DND-41 (cell line): ENCODE data around the gene CCDC73.

ENCODE experiments used
- ATAC-seq: fragments of 200-7000 bp; cut with Tn5 transposase; 3 replicates; pipeline ENCODE4 v1.9.1; 2021; ENCODE audit warnings: low read depth; ENCODE audit not compliant: insufficient read depth
- DNase-seq: peaks from one replicate; pipeline ENCODE4 v3.0.0-alpha.2; 2020
- H2AFZ ChIP-seq: 2 replicates; pipeline ENCODE4 v1.6.0; 2012; ENCODE audit warnings: low read depth, low read length
- H3K27ac ChIP-seq: 2 replicates; pipeline ENCODE4 v1.5.1; 2012; ENCODE audit warnings: low read length, inconsistent platforms
- H3K27me3 ChIP-seq: fragments of 200-600 bp; sonication (generic); 2 replicates; pipeline ENCODE4 v1.6.0; 2012; ENCODE audit warnings: low read length, mild to moderate bottlenecking, inconsistent platforms; ENCODE audit not compliant: insufficient read depth, poor library complexity
- H3K36me3 ChIP-seq: 2 replicates; pipeline ENCODE4 v1.5.1; 2012; ENCODE audit warnings: low read length, inconsistent platforms; ENCODE audit not compliant: insufficient read depth
- H3K4me1 ChIP-seq: 2 replicates; pipeline ENCODE4 v1.5.1; 2012; ENCODE audit warnings: mild to moderate bottlenecking, low read length; ENCODE audit not compliant: insufficient read depth
- H3K4me2 ChIP-seq: 2 replicates; pipeline ENCODE4 v1.6.0; 2012; ENCODE audit warnings: mild to moderate bottlenecking, moderate library complexity, low read length, inconsistent platforms; ENCODE audit not compliant: insufficient read depth
- H3K4me3 ChIP-seq, 2 experiments: fragments of 200-600 bp in 1 of 2; shearing (Covaris generic) in 1 of 2; 2 replicates each; pipeline ENCODE4 v1.5.1; 2012 to 2016; ENCODE audit warnings: inconsistent platforms in 2 of 2, low read length in 2 of 2, mild to moderate bottlenecking in 2 of 2, low read depth in 1 of 2, moderate library complexity in 1 of 2
- H3K79me2 ChIP-seq: 2 replicates; pipeline ENCODE4 v1.6.0; 2012; ENCODE audit warnings: low read length, inconsistent platforms; ENCODE audit not compliant: insufficient read depth
- H3K9ac ChIP-seq: 2 replicates; pipeline ENCODE4 v1.6.0; 2012; ENCODE audit warnings: low read depth, mild to moderate bottlenecking, inconsistent platforms, low read length, moderate library complexity
- H3K9me3 ChIP-seq: 2 replicates; pipeline ENCODE4 v1.5.1; 2012; ENCODE audit warnings: low read length, moderate library complexity, mild to moderate bottlenecking, inconsistent platforms; ENCODE audit not compliant: insufficient read depth, severe bottlenecking
- H4K20me1 ChIP-seq: 2 replicates; pipeline ENCODE4 v1.6.0; 2012; ENCODE audit warnings: low read length; ENCODE audit not compliant: insufficient read depth
- EZH2 ChIP-seq: IDR thresholded peaks from 3 replicates; pipeline ENCODE4 v1.6.1; 2012; ENCODE audit warnings: borderline replicate concordance, low read depth, mild to moderate bottlenecking, moderate library complexity, low read length, inconsistent platforms; ENCODE audit not compliant: severe bottlenecking
- TF ChIP-seq, protein P1 (sequence below): IDR thresholded peaks from 2 replicates; pipeline ENCODE4 v1.5.1; 2012; ENCODE audit warnings: borderline replicate concordance, low read length, moderate library complexity, mild to moderate bottlenecking; ENCODE audit not compliant: poor library complexity, severe bottlenecking; ENCODE audit errors: extremely low read depth

CCDC73 gene

DNA sequence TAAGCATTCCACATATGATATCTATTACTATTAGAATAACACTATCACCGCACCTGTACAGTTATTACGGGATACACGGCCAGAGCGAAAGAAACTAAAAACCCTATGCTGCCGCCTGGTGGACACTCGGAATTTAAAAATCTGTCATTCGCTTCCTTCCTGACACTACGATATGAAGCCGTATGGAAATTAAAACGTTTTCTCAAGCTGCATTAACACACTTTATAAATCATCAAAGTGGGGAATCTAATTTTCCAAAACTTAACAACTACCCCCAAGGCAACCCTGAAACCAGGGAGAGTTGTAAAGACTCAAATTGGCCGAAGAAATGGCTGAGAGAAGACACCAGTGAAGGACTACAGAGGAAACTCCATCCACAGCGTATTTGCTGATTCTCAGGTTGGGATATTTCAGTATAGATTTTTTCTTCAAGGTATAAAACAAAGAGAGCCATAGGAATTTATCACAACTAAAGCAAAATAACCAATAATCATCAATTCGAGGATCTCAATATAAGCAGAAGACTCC lies 1.4 kb downstream of the CCDC73 start:
- peak overlapping the region; percentile 44 for H3K4me2 ChIP-seq
- H3K4me3 ChIP-seq, result peak overlapping the region in 1 of 2 experiments; percentile 34; a peak in 2 of 4 replicates

DNA sequence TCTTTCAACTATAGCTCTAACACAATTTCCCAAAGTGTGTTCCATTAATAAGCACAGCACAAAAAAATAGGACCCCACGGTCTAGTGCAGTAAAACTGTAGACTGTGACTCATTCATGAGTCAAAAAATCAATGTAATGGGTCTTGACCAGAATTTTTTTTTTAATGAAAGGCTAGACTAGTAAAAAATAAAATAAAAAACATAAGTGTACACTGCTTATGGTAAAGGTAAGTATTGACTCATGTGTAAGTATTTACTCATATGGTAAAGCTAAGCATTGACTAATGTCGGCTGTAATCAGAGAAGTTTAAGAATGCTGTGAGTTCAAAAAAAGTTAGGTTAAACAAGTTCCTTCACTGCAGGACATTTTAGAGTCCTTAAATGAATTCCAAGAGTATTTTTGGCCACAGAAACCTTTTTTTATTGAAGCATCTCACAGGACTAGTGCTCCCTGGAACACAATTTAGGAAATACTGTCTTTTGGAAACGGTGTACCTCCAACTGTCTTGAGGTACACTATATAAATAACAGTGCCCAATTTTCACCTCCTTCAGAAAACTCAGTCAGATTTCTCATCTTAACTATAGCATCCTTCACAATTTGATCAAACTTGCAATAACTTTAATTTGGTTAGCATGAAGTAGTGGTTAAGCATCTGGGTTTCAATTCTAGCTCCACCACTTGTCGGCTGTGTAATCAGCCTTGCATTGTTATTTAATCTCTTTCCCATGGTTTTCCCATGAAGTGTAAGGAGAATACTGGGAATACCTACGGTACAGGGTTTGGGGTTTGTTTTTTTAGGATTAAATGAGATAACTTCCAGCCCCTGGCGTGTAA lies 2.1 kb downstream of the CCDC73 start:
- no peak for TF ChIP-seq EZH2
- TF ChIP-seq, protein P1, sequence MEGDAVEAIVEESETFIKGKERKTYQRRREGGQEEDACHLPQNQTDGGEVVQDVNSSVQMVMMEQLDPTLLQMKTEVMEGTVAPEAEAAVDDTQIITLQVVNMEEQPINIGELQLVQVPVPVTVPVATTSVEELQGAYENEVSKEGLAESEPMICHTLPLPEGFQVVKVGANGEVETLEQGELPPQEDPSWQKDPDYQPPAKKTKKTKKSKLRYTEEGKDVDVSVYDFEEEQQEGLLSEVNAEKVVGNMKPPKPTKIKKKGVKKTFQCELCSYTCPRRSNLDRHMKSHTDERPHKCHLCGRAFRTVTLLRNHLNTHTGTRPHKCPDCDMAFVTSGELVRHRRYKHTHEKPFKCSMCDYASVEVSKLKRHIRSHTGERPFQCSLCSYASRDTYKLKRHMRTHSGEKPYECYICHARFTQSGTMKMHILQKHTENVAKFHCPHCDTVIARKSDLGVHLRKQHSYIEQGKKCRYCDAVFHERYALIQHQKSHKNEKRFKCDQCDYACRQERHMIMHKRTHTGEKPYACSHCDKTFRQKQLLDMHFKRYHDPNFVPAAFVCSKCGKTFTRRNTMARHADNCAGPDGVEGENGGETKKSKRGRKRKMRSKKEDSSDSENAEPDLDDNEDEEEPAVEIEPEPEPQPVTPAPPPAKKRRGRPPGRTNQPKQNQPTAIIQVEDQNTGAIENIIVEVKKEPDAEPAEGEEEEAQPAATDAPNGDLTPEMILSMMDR, result no peak
- DNase-seq, result no peak
- Histone ChIP-seq H4K20me1 (no peaks in the 10 kb centered on the region), H3K4me3 (no peak overlapping the region), H3K27me3 (no peaks in the 10 kb centered on the region), H3K4me1 (peaks cover 10% of the 10 kb centered on the region), H3K9ac (no peak overlapping the region), H3K79me2 (no peaks in the 10 kb centered on the region), H3K27ac (no peak overlapping the region), H3K9me3 (no peaks in the 10 kb centered on the region), H2AFZ (no peak overlapping the region; the same call in 1 of the 2 replicates), H3K4me2 (peak overlapping the region; percentile 44), H3K36me3 (no peaks in the 10 kb centered on the region)
- peak; percentile 32; the same call in 1 of the 3 replicates for ATAC-seq

More for the DNA sequence above, 1.4 kb downstream of the CCDC73 start:
- peaks cover 10% of the 10 kb centered on the region for H3K4me1 ChIP-seq
- H3K27me3 ChIP-seq, result no peaks in the 10 kb centered on the region
- H3K36me3 ChIP-seq, result no peaks in the 10 kb centered on the region
- no peaks in the 10 kb centered on the region for H3K9me3 ChIP-seq
- no peaks in the 10 kb centered on the region for H3K79me2 ChIP-seq
- TF ChIP-seq EZH2, result no peak
- TF ChIP-seq, protein P1, result peak; percentile 84
- peak overlapping the region; percentile 39 for H3K9ac ChIP-seq
- peak overlapping the region; percentile 79 for H2AFZ ChIP-seq
- no peaks in the 10 kb centered on the region for H4K20me1 ChIP-seq
- H3K27ac ChIP-seq, result peak overlapping the region; percentile 57; the same call in 1 of the 2 replicates
- peak; percentile 91 for ATAC-seq
- DNase-seq, result peak; percentile 77

DNA sequence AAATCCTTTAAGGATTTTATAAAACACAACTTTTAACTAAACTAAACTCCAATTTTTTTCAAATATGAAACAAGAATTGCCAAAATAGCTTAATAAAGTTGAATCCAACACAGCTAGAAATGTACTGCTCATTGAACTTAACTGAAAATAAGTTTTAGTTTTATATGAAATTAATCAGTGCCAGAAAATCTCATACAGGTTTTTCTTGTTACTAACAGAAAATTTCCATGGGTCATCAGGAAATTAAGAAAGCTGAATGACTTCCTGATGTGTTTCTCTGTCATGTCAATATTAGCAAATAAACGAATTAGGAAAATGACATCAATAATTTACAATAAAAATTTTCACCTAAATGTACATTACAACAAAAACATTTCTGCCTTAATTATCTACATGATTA lies 3.5 kb downstream of the CCDC73 start:
- no peaks in the 10 kb centered on the region for H3K27me3 ChIP-seq

More for the DNA sequence above, 3.5 kb downstream of the CCDC73 start:
- DNase-seq (no peak), ATAC-seq (no peak)
- H3K4me1 ChIP-seq, result peaks cover 10% of the 10 kb centered on the region
- no peak overlapping the region for H3K9ac ChIP-seq
- H2AFZ ChIP-seq, result no peak overlapping the region
- H3K27ac ChIP-seq, result no peak overlapping the region
- H4K20me1 ChIP-seq, result no peaks in the 10 kb centered on the region
- H3K4me2 ChIP-seq, result no peak overlapping the region
- TF ChIP-seq, protein P1, result no peak
- TF ChIP-seq EZH2, result no peak
- H3K9me3 ChIP-seq, result no peaks in the 10 kb centered on the region
- no peaks in the 10 kb centered on the region for H3K36me3 ChIP-seq
- no peaks in the 10 kb centered on the region for H3K79me2 ChIP-seq
- H3K4me3 ChIP-seq, result no peak overlapping the region
